ENCODE measurements around the gene FNBP1.

DNA sequence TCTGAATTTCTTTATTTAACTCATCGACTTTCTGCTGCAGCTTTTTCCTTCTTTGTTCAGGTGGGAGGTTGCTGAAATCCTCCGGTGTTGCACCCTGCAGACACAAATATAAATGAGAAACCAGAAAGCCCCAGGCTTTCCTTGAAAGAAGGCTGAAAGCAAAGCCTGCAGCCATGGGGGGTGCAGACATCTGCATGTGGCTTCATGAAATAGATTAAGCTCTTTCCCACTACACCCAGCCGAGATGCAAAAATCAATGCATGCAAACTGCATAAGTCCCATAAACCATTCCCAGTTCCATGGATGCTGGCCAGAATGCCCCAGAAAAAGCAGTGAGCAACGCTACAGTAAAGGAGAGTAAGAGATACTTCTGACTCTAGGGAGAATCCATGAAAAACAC lies 134.1 kb downstream of the FNBP1 start:
- TF ChIP-seq CREB1 (IDR thresholded peaks at IDR 0.05) (no peak), SP2 (IDR thresholded peaks at IDR 0.05; ENCODE audit: low read length) (no peak), POLR2A (IDR thresholded peaks at IDR 0.05; ENCODE audit: control extremely low read depth in 1 of 2, low read depth in 2 of 2, low read length in 2 of 2) (no peak), TAF1 (IDR thresholded peaks at IDR 0.05; ENCODE audit: low read depth, low read length) (no peak), HDAC2 (IDR thresholded peaks at IDR 0.05; ENCODE audit: borderline replicate concordance in 1 of 2, low read depth in 2 of 2, low read length in 2 of 2) (no peak), JUN (IDR thresholded peaks at IDR 0.05; ENCODE audit: low read depth, low read length) (no peak), ZNF274 (IDR thresholded peaks at IDR 0.05; ENCODE audit: borderline replicate concordance, extremely low read depth, low read length) (no peak), KDM5A (IDR thresholded peaks at IDR 0.05; ENCODE audit: low read length) (no peak), GABPA (IDR thresholded peaks at IDR 0.05; ENCODE audit: borderline replicate concordance, insufficient read depth, low read length) (no peak), EP300 (IDR thresholded peaks at IDR 0.05; ENCODE audit: borderline replicate concordance in 1 of 2, low read depth in 2 of 2, low read length in 2 of 2) (no peak)
- TF ChIP-seq, protein P1, sequence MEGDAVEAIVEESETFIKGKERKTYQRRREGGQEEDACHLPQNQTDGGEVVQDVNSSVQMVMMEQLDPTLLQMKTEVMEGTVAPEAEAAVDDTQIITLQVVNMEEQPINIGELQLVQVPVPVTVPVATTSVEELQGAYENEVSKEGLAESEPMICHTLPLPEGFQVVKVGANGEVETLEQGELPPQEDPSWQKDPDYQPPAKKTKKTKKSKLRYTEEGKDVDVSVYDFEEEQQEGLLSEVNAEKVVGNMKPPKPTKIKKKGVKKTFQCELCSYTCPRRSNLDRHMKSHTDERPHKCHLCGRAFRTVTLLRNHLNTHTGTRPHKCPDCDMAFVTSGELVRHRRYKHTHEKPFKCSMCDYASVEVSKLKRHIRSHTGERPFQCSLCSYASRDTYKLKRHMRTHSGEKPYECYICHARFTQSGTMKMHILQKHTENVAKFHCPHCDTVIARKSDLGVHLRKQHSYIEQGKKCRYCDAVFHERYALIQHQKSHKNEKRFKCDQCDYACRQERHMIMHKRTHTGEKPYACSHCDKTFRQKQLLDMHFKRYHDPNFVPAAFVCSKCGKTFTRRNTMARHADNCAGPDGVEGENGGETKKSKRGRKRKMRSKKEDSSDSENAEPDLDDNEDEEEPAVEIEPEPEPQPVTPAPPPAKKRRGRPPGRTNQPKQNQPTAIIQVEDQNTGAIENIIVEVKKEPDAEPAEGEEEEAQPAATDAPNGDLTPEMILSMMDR (IDR thresholded peaks at IDR 0.05; ENCODE audit: control extremely low read depth in 1 of 3, insufficient read depth in 1 of 3, low read depth in 1 of 3, low read length in 3 of 3), result no peak
